GM21360 (cell line): ENCODE data around the gene ACP1.
A peak's percentile ranks its signal among the peaks of the same experiment; 100 is the strongest.

Experiments
- ATAC-seq: cut with Tn5 transposase; IDR thresholded peaks from one replicate; pipeline ENCODE4 v1.9.1; 2021; ENCODE audit warnings: mild to moderate bottlenecking, moderate library complexity; ENCODE audit not compliant: unreplicated experiment

The ACP1 gene

GRCh38 chr2:264493-265468 is at the start of gene ACP1:
Gene ACP1, plus strand, starts transcription at chr2:264947. Its CDS starts 18 bp downstream, at chr2:264965.
- peak; percentile 88 for ATAC-seq

GRCh38 chr2:216068-216467 is 48.7 kb upstream of the ACP1 start:
- ATAC-seq, result no peak

GRCh38 chr2:223451-223850 is 41.3 kb upstream of the ACP1 start:
- ATAC-seq, result no peak

GRCh38 chr2:223971-224760 is 40.6 kb upstream of the ACP1 start:
- ATAC-seq, result no peak

- no peak for ATAC-seq
Measured at GRCh38 chr2:228115-228514, 36.6 kb upstream of the ACP1 start.

GRCh38 chr2:228518-229278 is 36.0 kb upstream of the ACP1 start:
- ATAC-seq, result no peak

- ATAC-seq, result no peak
Measured at GRCh38 chr2:231521-232185, 33.1 kb upstream of the ACP1 start.

- no peak for ATAC-seq
Measured at GRCh38 chr2:233030-233429, 31.7 kb upstream of the ACP1 start.

GRCh38 chr2:234421-234820 is 30.3 kb upstream of the ACP1 start:
- ATAC-seq, result no peak

GRCh38 chr2:236993-237539 is 27.7 kb upstream of the ACP1 start:
- ATAC-seq, result no peak

GRCh38 chr2:237878-238277 is 26.9 kb upstream of the ACP1 start:
- no peak for ATAC-seq

GRCh38 chr2:238431-238830 is 26.3 kb upstream of the ACP1 start:
- no peak for ATAC-seq

GRCh38 chr2:238869-239268 is 25.9 kb upstream of the ACP1 start:
- ATAC-seq, result no peak

GRCh38 chr2:244547-244946 is 20.2 kb upstream of the ACP1 start:
- no peak for ATAC-seq

- no peak for ATAC-seq
Measured at GRCh38 chr2:246489-247144, 18.1 kb upstream of the ACP1 start.

GRCh38 chr2:248724-249123 is 16.0 kb upstream of the ACP1 start:
- ATAC-seq, result no peak

GRCh38 chr2:249538-250042 is 15.2 kb upstream of the ACP1 start:
- ATAC-seq, result no peak

GRCh38 chr2:252001-252602 is 12.6 kb upstream of the ACP1 start:
- ATAC-seq, result no peak

GRCh38 chr2:253202-253638 is 11.5 kb upstream of the ACP1 start:
- no peak for ATAC-seq
